GM12878 (cell line): Measurements from ENCODE around the gene SLC19A2. TPM values are rescaled to one million over a fixed set of nuclear protein-coding genes. Genes with fewer than 3 reads are reported as not detected.

Experiments
- ATAC-seq: fragments of 200-7000 bp; cut with Tn5 transposase; 3 replicates; pipeline ENCODE4 v1.9.1; 2020; ENCODE audit warnings: mild to moderate bottlenecking, moderate library complexity
- BruUV-seq: library from RNA; stranded (reverse); fragments of 400-500 nt; replicated peaks from 2 replicates; lab custom pipeline; 2021; lab: Mats Ljungman, UMichigan
- CTCF ChIA-PET: fragments of 300-600 bp; sonication (Branson Sonifier 250); formaldehyde crosslinking; extraction: SDS; loops from one replicate; lab custom pipeline; 2021; ENCODE audit warnings: inconsistent platforms; lab: Yijun Ruan, JAX
- POLR2A ChIA-PET: fragments of 350-600 bp; formaldehyde crosslinking; extraction: SDS; loops from one replicate; lab custom pipeline; 2021; ENCODE audit warnings: inconsistent platforms; lab: Charles Lee
- RAD21 ChIA-PET: fragments of 300-600 bp; sonication (Branson Sonifier 250); formaldehyde crosslinking; loops from one replicate; lab custom pipeline; 2023; ENCODE audit warnings: antibody characterized with exemption; ENCODE audit not compliant: unreplicated experiment; lab: Charles Lee
- SMC1A ChIA-PET: fragments of 300-600 bp; sonication (Branson Sonifier 250); formaldehyde crosslinking; loops from one replicate; lab custom pipeline; 2023; ENCODE audit not compliant: unreplicated experiment, uncharacterized antibody; lab: Charles Lee
- DNase-seq: peaks from one replicate; pipeline ENCODE4 v3.0.0-alpha.2; 2011; ENCODE audit warnings: low read depth, low spot score
- FAIRE-seq: peaks from 3 replicates; lab custom pipeline; 2011; peaks lifted over from hg19 to GRCh38; lab: Jason Lieb, UNC
- H2AFZ ChIP-seq: 2 replicates; pipeline ENCODE4 v1.6.0; 2011; ENCODE audit warnings: low read depth, low read length, control low read depth; ENCODE audit not compliant: control insufficient read depth
- H3K27ac ChIP-seq: 2 replicates; pipeline ENCODE4 v1.5.1; 2011; ENCODE audit warnings: control low read depth; ENCODE audit not compliant: control insufficient read depth, insufficient read depth
- H3K27me3 ChIP-seq, 2 experiments: replicated peaks in 1 of 2; 2 replicates each; pipeline versions ENCODE4 v1.6.0 to v1.6.1; 2011; ENCODE audit warnings: low read length in 1 of 2; ENCODE audit not compliant: control insufficient read depth in 2 of 2, insufficient read depth in 2 of 2
- H3K36me3 ChIP-seq, 2 experiments: 2 replicates each; pipeline ENCODE4 v1.5.1; 2011; ENCODE audit warnings: low read length in 1 of 2; ENCODE audit not compliant: control insufficient read depth in 2 of 2, insufficient read depth in 2 of 2
- H3K4me1 ChIP-seq: 2 replicates; pipeline ENCODE4 v1.6.1; 2011; ENCODE audit warnings: mild to moderate bottlenecking, low read length, moderate library complexity, mixed read lengths; ENCODE audit not compliant: control insufficient read depth, insufficient read depth
- H3K4me2 ChIP-seq: 2 replicates; pipeline ENCODE4 v1.6.0; 2011; ENCODE audit warnings: control low read depth; ENCODE audit not compliant: control insufficient read depth, insufficient read depth
- H3K4me3 ChIP-seq: fragments of 200-600 bp; sonication (generic); 2 replicates; pipeline ENCODE4 v1.5.1; 2016
- H3K79me2 ChIP-seq: 2 replicates; pipeline ENCODE4 v1.6.0; 2011; ENCODE audit warnings: low read length; ENCODE audit not compliant: control insufficient read depth, insufficient read depth
- H3K9ac ChIP-seq: 2 replicates; pipeline ENCODE4 v1.8.0; 2011; ENCODE audit warnings: low read length, control low read depth, mixed read lengths; ENCODE audit not compliant: control insufficient read depth, insufficient read depth
- H3K9me3 ChIP-seq: replicated peaks from 3 replicates; pipeline ENCODE4 v1.5.1; 2011; ENCODE audit warnings: mild to moderate bottlenecking, low read length; ENCODE audit not compliant: control insufficient read depth, insufficient read depth
- H4K20me1 ChIP-seq: 2 replicates; pipeline ENCODE4 v1.6.0; 2011; ENCODE audit not compliant: control insufficient read depth, insufficient read depth
- CREB1 ChIP-seq: IDR thresholded peaks from 2 replicates; pipeline ENCODE4 v1.6.1; 2012; ENCODE audit warnings: low read depth, mild to moderate bottlenecking, inconsistent platforms
- LARP7 ChIP-seq: fragments of 450-650 bp; IDR thresholded peaks from 2 replicates; pipeline ENCODE4 v1.6.1; 2017; ENCODE audit warnings: mild to moderate bottlenecking
- NFYB ChIP-seq: IDR thresholded peaks from 2 replicates; pipeline ENCODE4 v1.6.1; 2011; ENCODE audit warnings: low read depth, mild to moderate bottlenecking, low read length, improper control_type of control experiment, moderate library complexity; ENCODE audit not compliant: insufficient read depth
- RAD51 ChIP-seq: fragments of 450-650 bp; IDR thresholded peaks from 2 replicates; pipeline ENCODE4 v1.6.1; 2016; ENCODE audit warnings: moderate library complexity, mild to moderate bottlenecking, inconsistent platforms
- RELA ChIP-seq: fragments of 450-650 bp; IDR thresholded peaks from 2 replicates; pipeline ENCODE4 v1.8.0; 2014; ENCODE audit warnings: borderline replicate concordance; ENCODE audit not compliant: partially characterized antibody
- SMARCA5 ChIP-seq: fragments of 450-650 bp; IDR thresholded peaks from 2 replicates; pipeline ENCODE4 v1.6.1; 2017; ENCODE audit warnings: mild to moderate bottlenecking
- SUPT20H ChIP-seq: IDR thresholded peaks from 2 replicates; pipeline ENCODE4 v1.6.1; 2011; ENCODE audit warnings: low read depth, mild to moderate bottlenecking, low read length, moderate library complexity, borderline replicate concordance; ENCODE audit not compliant: control insufficient read depth
- WGBS: methylation state at CpG from one replicate; pipeline ENCODE4 v1.1.6; 2016; ENCODE audit warnings: low lambda C conversion rate; ENCODE audit not compliant: insufficient replicate concordance, insufficient coverage; ENCODE audit errors: missing lambda C conversion rate; 5-methylcytosine and 5-hydroxymethylcytosine counted together
- in situ Hi-C: fragments of 300-500 bp; cut with MboI; formaldehyde crosslinking; loops from 9 replicates; pipeline ENCODE4 v1.14.3; 2018; ENCODE audit warnings: mixed read lengths
- intact Hi-C: fragments of 100-400 bp; cut with micrococcal nuclease; formaldehyde crosslinking; loops from one replicate; pipeline ENCODE4 v1.14.2; 2022; ENCODE audit not compliant: unreplicated experiment
- polyA plus RNA-seq, 11 experiments: library from polyadenylated mRNA; depleted of rRNA in 4 of 11; unstranded in 6 of 11; stranded (reverse) in 5 of 11; fragments of >200 nt; fragmentation: Nextera tagmentation in 4 of 11; fragmentation: Illumina TruSeq in 1 of 11; extraction: Ambion mirVana in 4 of 11; extraction: Trizol in 1 of 11; gene quantifications; 1 replicate in 1 of 11; 2 replicates in 10 of 11; pipeline versions ENCODE4 v1.2.1 to v1.2.3, GENCODE V29; 2011 to 2016; ENCODE audit warnings: inconsistent platforms in 2 of 11, missing spikeins in 2 of 11, low read depth in 1 of 11
- total RNA-seq, 4 experiments: library from RNA; depleted of rRNA in 3 of 4; stranded (reverse); fragments of >200 nt in 3 of 4; fragmentation: Illumina TruSeq in 1 of 4; extraction: Trizol in 1 of 4; gene quantifications; 2 replicates each; pipeline versions ENCODE4 v1.2.1 to v1.2.3, GENCODE V29; 2013 to 2021
- TF ChIP-seq, protein P1 (sequence below): IDR thresholded peaks from 2 replicates; pipeline ENCODE4 v1.6.1; 2011; ENCODE audit warnings: borderline replicate concordance, low read depth, mild to moderate bottlenecking, moderate library complexity, mixed read lengths, low read length; ENCODE audit not compliant: insufficient read depth; ENCODE audit errors: extremely low read length
- TF ChIP-seq, protein P2 (sequence below): IDR thresholded peaks from 2 replicates; pipeline ENCODE4 v1.6.1; 2012; ENCODE audit warnings: low read depth, low read length, improper control_type of control experiment

The SLC19A2 gene
- total and polyA plus RNA-seq, 10 of the 15 experiments (the other 5 are each of a cell fraction or from before 2014, with no cell fraction given): 1.2 to 7.8 (median 2.5) TPM

DNA sequence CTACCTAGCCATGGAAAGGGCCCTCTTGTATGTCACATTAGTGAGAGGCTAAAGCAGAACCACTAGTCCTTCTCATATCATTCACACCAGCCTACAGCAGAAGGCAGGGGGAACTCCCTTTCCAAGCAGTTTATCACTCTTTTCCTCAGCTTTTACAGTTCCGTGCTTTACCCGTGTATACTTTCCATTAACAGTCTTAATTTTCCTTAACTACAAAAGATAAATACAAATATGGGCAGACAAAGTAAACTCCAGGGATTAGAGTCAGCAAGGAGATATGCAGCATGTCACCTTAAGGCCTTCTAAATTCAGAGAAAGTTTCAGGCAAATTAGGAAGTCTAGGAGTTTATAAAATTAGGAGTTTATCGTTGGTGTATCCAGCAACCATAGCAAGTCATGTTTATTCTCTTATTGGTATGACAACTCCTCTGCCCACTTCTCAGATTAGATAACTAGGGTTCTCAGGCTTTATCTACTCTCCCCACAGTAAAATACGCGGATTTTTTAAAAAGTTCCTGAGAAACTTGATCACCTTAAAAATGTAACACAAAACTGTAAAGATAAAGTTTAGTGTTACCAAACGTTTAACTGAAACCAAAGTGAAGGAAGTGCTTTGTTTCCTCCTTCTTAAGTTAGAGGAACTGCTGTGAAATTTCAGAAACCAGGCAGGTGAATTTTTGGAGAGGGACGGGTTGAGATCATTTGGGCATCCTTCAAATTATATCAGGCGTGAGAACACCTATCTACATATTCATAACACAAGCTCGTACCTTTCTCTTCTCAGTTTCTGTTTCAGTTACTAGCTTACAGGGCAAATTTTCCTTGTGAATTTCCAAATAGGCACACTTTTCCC lies 42.7 kb upstream of the SLC19A2 start:
- H3K4me1 ChIP-seq: peaks cover 10% of the 10 kb centered on the region; the same call in 1 of the 2 replicates
- H3K4me2 ChIP-seq: no peak overlapping the region; the same call in 1 of the 2 replicates
- WGBS: 34% methylated on average over 9 of the region's 9 CpGs
- no TSS peak for BruUV-seq
- H3K4me3 ChIP-seq: no peak overlapping the region
- TF ChIP-seq, protein P1, sequence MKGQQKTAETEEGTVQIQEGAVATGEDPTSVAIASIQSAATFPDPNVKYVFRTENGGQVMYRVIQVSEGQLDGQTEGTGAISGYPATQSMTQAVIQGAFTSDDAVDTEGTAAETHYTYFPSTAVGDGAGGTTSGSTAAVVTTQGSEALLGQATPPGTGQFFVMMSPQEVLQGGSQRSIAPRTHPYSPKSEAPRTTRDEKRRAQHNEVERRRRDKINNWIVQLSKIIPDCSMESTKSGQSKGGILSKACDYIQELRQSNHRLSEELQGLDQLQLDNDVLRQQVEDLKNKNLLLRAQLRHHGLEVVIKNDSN: no peak
- TF ChIP-seq SMARCA5 (no peak), RELA (no peak), RAD51 (no peak), LARP7 (no peak), SUPT20H (no peak), CREB1 (no peak), NFYB (no peak)
- TF ChIP-seq, protein P2, sequence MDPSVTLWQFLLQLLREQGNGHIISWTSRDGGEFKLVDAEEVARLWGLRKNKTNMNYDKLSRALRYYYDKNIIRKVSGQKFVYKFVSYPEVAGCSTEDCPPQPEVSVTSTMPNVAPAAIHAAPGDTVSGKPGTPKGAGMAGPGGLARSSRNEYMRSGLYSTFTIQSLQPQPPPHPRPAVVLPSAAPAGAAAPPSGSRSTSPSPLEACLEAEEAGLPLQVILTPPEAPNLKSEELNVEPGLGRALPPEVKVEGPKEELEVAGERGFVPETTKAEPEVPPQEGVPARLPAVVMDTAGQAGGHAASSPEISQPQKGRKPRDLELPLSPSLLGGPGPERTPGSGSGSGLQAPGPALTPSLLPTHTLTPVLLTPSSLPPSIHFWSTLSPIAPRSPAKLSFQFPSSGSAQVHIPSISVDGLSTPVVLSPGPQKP: no peak
- RAD21 ChIA-PET: interaction anchor here (0.7 to 1.2 kb wide), 3 partner anchors 18 to 54 kb away, joined by 3 to 4 read pairs (median 3); partner anchors contain the start of gene SLC19A2
- H3K9me3 ChIP-seq: no peaks in the 10 kb centered on the region
- POLR2A ChIA-PET: no interaction called here
- intact Hi-C loops: loop anchor here (5.0 kb wide), 1 partner anchor 41 kb away; the partner anchor contains the start of gene SLC19A2
- FAIRE-seq: no peak
- no peaks in the 10 kb centered on the region for H3K36me3 ChIP-seq
- no peak for DNase-seq
- H3K79me2 ChIP-seq: no peaks in the 10 kb centered on the region
- H3K27me3 ChIP-seq: no peaks in the 10 kb centered on the region
- CTCF ChIA-PET: interaction anchor here (1.0 to 1.9 kb wide), 3 partner anchors 18 to 925 kb away, joined by 3 to 6 read pairs (median 3); partner anchors contain the start of gene SLC19A2
- H3K27ac ChIP-seq: no peak overlapping the region
- SMC1A ChIA-PET: interaction anchor here (1.0 to 1.1 kb wide), 2 partner anchors 17 to 18 kb away, joined by 3 read pairs; no protein-coding TSS in a partner anchor
- ATAC-seq: peak; percentile 62
- H2AFZ ChIP-seq: peak overlapping the region; percentile 29; the same call in 1 of the 2 replicates
- H4K20me1 ChIP-seq: no peaks in the 10 kb centered on the region
- in situ Hi-C loops: no loop called here
- H3K9ac ChIP-seq: no peak overlapping the region
